Muscle layer of duodenum (tissue), 2 donors: ENCODE measurements around the gene PLA2G3.
"Not testable (repeated sequence)": the region's sequence is repeated elsewhere in the genome, so short reads cannot be mapped to it uniquely, and the experiment has no call there.

Experiments
- H3K27ac ChIP-seq: one replicate; pipeline ENCODE4 v1.7.0; 2013; ENCODE audit warnings: mild to moderate bottlenecking, low read length
- H3K27me3 ChIP-seq: one replicate; pipeline ENCODE4 v1.7.0; 2013; ENCODE audit warnings: low read depth, mild to moderate bottlenecking, control low read depth, low read length
- H3K36me3 ChIP-seq, 2 donors: one replicate each; pipeline ENCODE4 v1.7.0; 2013; ENCODE audit warnings: low read length in 2 of 2, control low read depth in 1 of 2, mild to moderate bottlenecking in 1 of 2; ENCODE audit not compliant: insufficient read depth in 2 of 2, control insufficient read depth in 1 of 2
- H3K4me1 ChIP-seq, 2 donors: one replicate each; pipeline ENCODE4 v1.7.0; 2013; ENCODE audit warnings: low read length in 2 of 2, mild to moderate bottlenecking in 2 of 2, control low read depth in 1 of 2, moderate library complexity in 1 of 2; ENCODE audit not compliant: insufficient read depth in 2 of 2, control insufficient read depth in 1 of 2
- H3K4me3 ChIP-seq, 2 donors: one replicate each; pipeline ENCODE4 v1.7.0; 2013; ENCODE audit warnings: low read length in 2 of 2, low read depth in 1 of 2, mild to moderate bottlenecking in 1 of 2
- H3K9me3 ChIP-seq, 2 donors: one replicate each; pipeline ENCODE4 v1.7.0; 2013; ENCODE audit warnings: low read length in 2 of 2, control low read depth in 1 of 2, mild to moderate bottlenecking in 1 of 2; ENCODE audit not compliant: control insufficient read depth in 1 of 2
- donor health status: healthy.

PLA2G3 gene

DNA sequence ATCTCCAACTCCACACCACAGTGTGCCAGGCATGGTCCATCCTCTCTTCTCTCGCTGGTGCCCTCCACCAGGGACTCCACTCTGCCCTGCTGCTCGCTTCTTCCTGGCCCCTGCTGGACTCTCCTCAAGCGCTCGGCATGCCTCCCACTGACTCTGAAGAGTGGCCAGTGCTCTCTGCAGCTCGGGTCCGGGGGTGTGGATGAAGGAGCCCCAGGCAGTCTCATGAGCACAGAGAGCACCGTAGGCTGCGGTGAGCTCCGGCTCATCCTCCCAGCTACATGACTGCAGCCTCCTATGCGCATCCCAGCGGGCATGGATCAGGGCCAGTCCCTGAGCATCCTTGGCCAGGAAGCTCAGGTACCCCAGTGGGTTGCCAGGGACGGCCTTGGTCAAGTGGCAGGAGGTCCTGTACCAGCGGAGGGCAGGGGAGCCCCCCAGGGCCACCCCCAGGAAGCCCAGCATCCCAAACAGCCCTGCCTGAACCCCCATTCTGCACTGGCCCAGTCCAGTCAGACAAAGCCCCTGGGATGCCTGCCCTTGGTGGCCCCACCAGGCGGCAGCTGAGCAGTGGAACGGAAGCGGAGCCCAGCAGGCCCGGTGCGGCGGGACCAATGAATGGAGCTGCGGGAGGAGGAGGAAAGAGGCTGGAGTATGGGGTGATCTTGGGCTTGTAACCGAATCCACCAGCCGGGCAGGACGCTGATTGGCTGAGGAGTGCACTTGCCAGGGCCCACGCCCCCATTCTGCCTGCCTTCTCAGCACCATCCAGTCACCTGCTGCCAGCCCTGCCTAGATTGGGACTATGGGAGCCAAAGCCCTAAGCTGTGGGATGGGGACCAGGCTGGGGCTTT is at the start of gene PLA2G3:
TSS of gene PLA2G3 (minus strand) at position 643 of the 851 bp plus-strand sequence. CDS start at position 489, 154 bp downstream.
- H3K36me3 ChIP-seq = no peaks in the 10 kb centered on the region
- no peak within 1 kb of the TSS for H3K27ac ChIP-seq
- H3K27me3 ChIP-seq = peaks cover 9% of the 10 kb centered on the region
- H3K4me1 ChIP-seq = no peaks in the 10 kb centered on the region
- no peaks in the 10 kb centered on the region for H3K9me3 ChIP-seq
- H3K4me3 ChIP-seq = no peak within 1 kb of the TSS

DNA sequence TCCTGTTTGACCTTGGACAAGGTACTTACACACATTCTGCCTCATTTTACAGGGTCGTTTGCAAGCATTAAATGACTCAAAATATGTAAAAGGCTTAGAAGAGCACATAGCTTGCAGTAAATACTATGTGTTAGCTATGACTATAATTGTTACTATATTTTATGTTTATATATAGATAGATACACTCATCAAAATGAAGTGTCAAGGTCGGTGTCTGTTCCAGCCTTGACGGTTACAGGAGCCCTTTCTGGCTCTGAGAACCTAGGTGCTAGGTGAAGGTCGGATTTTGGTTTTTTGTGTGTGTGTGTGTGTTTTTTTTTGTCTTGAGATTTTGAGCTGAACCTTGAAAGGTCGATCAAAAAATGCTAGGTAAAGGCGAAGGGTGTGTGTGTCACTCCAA is 47.3 kb upstream of the PLA2G3 start:
- peaks cover 7 to 19% of the 10 kb centered on the region in 2 donors for H3K36me3 ChIP-seq
- H3K27ac ChIP-seq = no peak overlapping the region
- H3K4me3 ChIP-seq = no peak overlapping the region
- H3K4me1 ChIP-seq = no peaks in the 10 kb centered on the region
- H3K9me3 ChIP-seq = no peaks in the 10 kb centered on the region
- H3K27me3 ChIP-seq = no peaks in the 10 kb centered on the region

DNA sequence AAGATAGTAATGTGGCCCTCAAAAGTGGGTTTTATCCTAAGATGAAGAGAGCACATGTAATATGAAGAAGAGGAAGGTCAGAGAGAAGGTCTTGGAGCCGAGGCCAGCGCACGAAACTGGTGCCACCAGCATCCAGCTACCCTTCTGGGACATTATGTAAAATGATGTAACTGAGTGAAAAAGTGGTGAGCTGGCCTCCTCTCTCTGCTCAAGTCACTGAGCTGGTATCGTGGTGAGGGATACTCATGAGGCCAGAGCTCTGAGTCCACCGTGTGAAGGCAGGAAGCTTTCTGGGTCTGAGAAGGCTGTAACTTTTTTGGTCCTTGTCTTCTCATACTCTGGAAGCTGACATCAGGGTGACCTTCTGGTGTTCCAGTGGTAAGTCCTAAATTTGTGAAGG is 44.7 kb upstream of the PLA2G3 start:
- Histone ChIP-seq H3K4me3 (no peak overlapping the region), H3K27ac (no peak overlapping the region)

DNA sequence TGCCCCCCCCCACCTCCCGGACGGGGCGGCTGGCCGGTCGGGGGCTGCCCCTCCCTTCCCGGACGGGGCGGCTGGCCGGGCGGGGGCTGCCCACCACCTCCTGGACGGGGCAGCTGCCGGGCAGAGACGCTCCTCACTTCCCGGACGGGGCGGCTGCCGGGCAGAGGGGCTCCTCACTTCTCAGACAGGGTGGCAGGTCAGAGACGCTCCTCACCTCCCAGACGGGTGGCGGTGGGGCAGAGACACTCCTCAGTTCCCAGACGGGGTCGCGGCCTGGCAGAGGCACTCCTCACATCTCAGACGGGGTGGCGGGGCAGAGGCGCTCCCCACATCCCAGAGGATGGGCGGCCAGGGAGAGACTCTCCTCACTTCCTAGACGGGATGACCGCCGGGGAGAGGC is 43.7 kb upstream of the PLA2G3 start:
- no peaks in the 10 kb centered on the region for H3K9me3 ChIP-seq
- H3K36me3 ChIP-seq = peaks cover 5 to 11% of the 10 kb centered on the region in 2 donors
- H3K27ac ChIP-seq = no peak overlapping the region
- H3K27me3 ChIP-seq = no peaks in the 10 kb centered on the region
- no peaks in the 10 kb centered on the region for H3K4me1 ChIP-seq
- no peak overlapping the region for H3K4me3 ChIP-seq

More for the DNA sequence above, 44.7 kb upstream of the PLA2G3 start:
- no peaks in the 10 kb centered on the region for H3K4me1 ChIP-seq
- no peaks in the 10 kb centered on the region for H3K9me3 ChIP-seq
- peaks cover 5 to 11% of the 10 kb centered on the region in 2 donors for H3K36me3 ChIP-seq
- H3K27me3 ChIP-seq = no peaks in the 10 kb centered on the region

GRCh38 chr22:31179345-31179744 is 39.0 kb upstream of the PLA2G3 start:
- Histone ChIP-seq H3K36me3 (peaks cover 0 to 3% of the 10 kb centered on the region in 2 donors), H3K27ac (no peak overlapping the region), H3K9me3 (no peaks in the 10 kb centered on the region), H3K4me3 (no peak overlapping the region), H3K4me1 (no peaks in the 10 kb centered on the region), H3K27me3 (no peaks in the 10 kb centered on the region)

DNA sequence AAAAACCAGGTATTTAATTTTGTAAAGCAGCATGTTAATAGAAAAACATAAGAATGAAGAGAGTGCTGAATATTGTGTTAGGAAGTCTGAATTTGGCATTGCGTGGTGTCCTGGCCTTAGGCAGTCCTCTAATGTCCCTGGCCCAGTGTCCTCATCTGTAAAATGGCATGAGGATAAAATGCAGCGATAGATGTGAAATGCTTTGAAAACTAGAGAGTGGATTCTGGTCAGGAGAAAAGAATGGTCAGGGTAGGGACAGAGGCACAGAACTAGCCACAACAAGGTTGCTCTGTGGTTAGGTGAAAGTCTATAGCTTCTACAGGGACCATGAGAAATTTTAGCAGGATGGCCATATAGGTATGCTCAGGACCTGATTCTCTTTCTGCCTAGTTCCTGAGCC is 38.6 kb upstream of the PLA2G3 start:
- Histone ChIP-seq H3K4me1 (no peaks in the 10 kb centered on the region), H3K36me3 (peaks cover 0 to 3% of the 10 kb centered on the region in 2 donors), H3K27me3 (no peaks in the 10 kb centered on the region), H3K4me3 (no peak overlapping the region), H3K27ac (no peak overlapping the region), H3K9me3 (no peaks in the 10 kb centered on the region)

GRCh38 chr22:31177420-31178162 is 37.3 kb upstream of the PLA2G3 start:
- no peaks in the 10 kb centered on the region for H3K9me3 ChIP-seq
- H3K4me3 ChIP-seq = no peak overlapping the region
- peaks cover 0 to 6% of the 10 kb centered on the region in 2 donors for H3K4me1 ChIP-seq
- H3K27ac ChIP-seq = peak overlapping the region; percentile 56
- no peaks in the 10 kb centered on the region for H3K27me3 ChIP-seq
- peaks cover 0 to 3% of the 10 kb centered on the region in 2 donors for H3K36me3 ChIP-seq

DNA sequence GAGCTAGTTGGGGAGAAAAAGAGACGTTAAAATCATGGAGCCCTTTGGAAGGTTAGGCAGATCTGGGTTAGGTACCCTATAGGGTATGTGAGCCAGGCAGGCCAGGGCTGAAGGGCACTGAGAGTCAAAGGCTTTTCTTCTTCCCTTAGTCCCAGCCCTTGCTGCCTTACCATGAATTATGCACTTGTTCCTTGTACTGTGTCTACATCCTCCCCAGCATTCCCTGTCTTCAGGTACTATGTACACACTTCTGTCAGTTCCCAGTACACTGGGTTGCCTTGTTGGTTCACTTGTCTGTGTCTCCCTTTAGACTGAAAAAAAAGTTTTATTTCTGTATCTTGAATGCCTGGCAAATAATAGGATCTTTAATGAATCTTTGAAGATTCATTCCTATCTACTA is 36.6 kb upstream of the PLA2G3 start:
- no peak overlapping the region for H3K4me3 ChIP-seq
- peak overlapping the region; percentile 56 for H3K27ac ChIP-seq
- peaks cover 0 to 3% of the 10 kb centered on the region in 2 donors for H3K36me3 ChIP-seq
- peaks cover 0 to 6% of the 10 kb centered on the region in 2 donors for H3K4me1 ChIP-seq
- H3K27me3 ChIP-seq = no peaks in the 10 kb centered on the region
- H3K9me3 ChIP-seq = no peaks in the 10 kb centered on the region

- H3K27ac ChIP-seq = peak overlapping the region; percentile 65
- H3K4me3 ChIP-seq = no peak overlapping the region
- H3K36me3 ChIP-seq = peaks cover 0 to 3% of the 10 kb centered on the region in 2 donors
- H3K27me3 ChIP-seq = no peaks in the 10 kb centered on the region
- H3K4me1 ChIP-seq = peaks cover 0 to 15% of the 10 kb centered on the region in 2 donors
- H3K9me3 ChIP-seq = no peaks in the 10 kb centered on the region
Measured at GRCh38 chr22:31173386-31174145, 33.3 kb upstream of the PLA2G3 start.

DNA sequence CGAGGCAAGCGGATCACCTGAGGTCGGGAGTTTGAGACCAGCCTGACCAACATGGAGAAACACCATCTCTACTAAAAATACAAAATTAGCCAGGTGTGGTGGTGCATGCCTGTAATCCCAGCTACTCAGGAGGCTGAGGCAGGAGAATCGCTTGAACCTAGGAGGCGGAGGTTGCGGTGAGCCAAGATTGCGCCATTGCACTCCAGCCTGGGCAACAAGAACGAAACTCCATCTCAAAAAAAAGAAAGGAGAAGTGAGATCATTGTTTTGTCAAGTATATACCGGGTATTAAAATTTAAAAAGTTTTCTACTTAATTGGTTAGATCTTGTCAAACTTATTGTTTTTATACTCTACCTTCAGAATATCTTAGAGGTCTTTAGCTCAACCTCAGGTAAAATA is 31.4 kb upstream of the PLA2G3 start:
- peaks cover 4 to 25% of the 10 kb centered on the region in 2 donors for H3K4me1 ChIP-seq
- H3K27ac ChIP-seq = not testable (repeated sequence)

DNA sequence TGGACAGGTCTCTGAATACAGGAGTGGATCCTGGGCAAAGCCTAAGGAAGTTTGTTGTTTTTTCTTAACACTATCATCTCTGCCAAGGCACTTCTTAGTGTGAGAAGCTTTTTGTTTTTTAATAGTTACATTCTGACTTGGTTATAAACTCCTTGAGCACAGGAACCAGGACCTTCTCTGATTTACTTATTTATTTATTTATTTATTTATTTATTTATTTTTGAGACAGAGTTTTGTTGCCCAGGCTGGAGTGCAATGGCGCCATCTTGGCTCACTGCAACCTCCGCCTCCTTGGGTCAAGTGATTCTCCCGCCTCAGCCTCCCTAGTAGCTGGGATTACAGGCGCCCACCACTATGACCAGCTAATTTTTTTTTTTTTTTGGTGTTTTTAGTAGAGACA is 30.7 kb upstream of the PLA2G3 start:
- Histone ChIP-seq H3K27me3 (no peaks in the 10 kb centered on the region), H3K27ac (no peak overlapping the region), H3K4me1 (peaks cover 4 to 25% of the 10 kb centered on the region in 2 donors), H3K36me3 (peaks cover 3 to 6% of the 10 kb centered on the region in 2 donors), H3K9me3 (no peaks in the 10 kb centered on the region), H3K4me3 (no peak overlapping the region)

More for the DNA sequence above, 31.4 kb upstream of the PLA2G3 start:
- H3K4me3 ChIP-seq, H3K36me3 ChIP-seq, H3K9me3 ChIP-seq, H3K27me3 ChIP-seq: not testable (repeated sequence)
